SK-N-SH treated with all-trans-retinoic acid at 6 μM for 48 hours (cell line): ENCODE measurements around the gene TUFT1.

Source experiments
- ATAC-seq: fragments of 200-7000 bp; cut with Tn5 transposase; 3 replicates; pipeline ENCODE4 v1.9.1; 2020; ENCODE audit warnings: mild to moderate bottlenecking, moderate library complexity
- ARNTL ChIP-seq: fragments of 450-650 bp; formaldehyde crosslinking; IDR thresholded peaks from 2 replicates; pipeline ENCODE4 v1.5.0; 2020; ENCODE audit warnings: low read depth, mild to moderate bottlenecking, moderate library complexity, borderline replicate concordance
- BACH2 ChIP-seq: fragments of 250-450 bp; sonication (Bioruptor Pico); IDR thresholded peaks from 2 replicates; pipeline ENCODE4 v1.9.0; 2021; ENCODE audit warnings: mild to moderate bottlenecking, borderline replicate concordance
- CSDC2 ChIP-seq: fragments of 250-450 bp; sonication (Bioruptor Pico); IDR thresholded peaks from 2 replicates; pipeline ENCODE4 v1.5.0; 2020; ENCODE audit warnings: mild to moderate bottlenecking, moderate library complexity
- ESRRG ChIP-seq: fragments of 250-450 bp; sonication (Bioruptor Pico); IDR thresholded peaks from 2 replicates; pipeline ENCODE4 v1.6.1; 2021; ENCODE audit warnings: mild to moderate bottlenecking
- GLIS3 ChIP-seq: fragments of 250-450 bp; sonication (Bioruptor Pico); IDR thresholded peaks from 2 replicates; pipeline ENCODE4 v1.5.0; 2020; ENCODE audit warnings: mild to moderate bottlenecking, moderate library complexity
- ISL1 ChIP-seq: fragments of 250-450 bp; sonication (Bioruptor Pico); IDR thresholded peaks from 2 replicates; pipeline ENCODE4 v2.1.2; 2022; ENCODE audit warnings: mild to moderate bottlenecking, moderate library complexity
- OSR1 ChIP-seq: fragments of 250-450 bp; sonication (Bioruptor Pico); IDR thresholded peaks from 2 replicates; pipeline ENCODE4 v1.8.0; 2022; ENCODE audit warnings: moderate library complexity, mild to moderate bottlenecking, inconsistent platforms
- PPARA ChIP-seq: fragments of 250-450 bp; sonication (Bioruptor Pico); IDR thresholded peaks from 2 replicates; pipeline ENCODE4 v1.5.0; 2020; ENCODE audit warnings: mild to moderate bottlenecking, borderline replicate concordance
- RARB ChIP-seq: fragments of 250-450 bp; sonication (Bioruptor Pico); IDR thresholded peaks from 2 replicates; pipeline ENCODE4 v1.8.0; 2021; ENCODE audit warnings: mild to moderate bottlenecking, moderate library complexity
- SNAI2 ChIP-seq: fragments of 250-450 bp; sonication (Bioruptor Pico); IDR thresholded peaks from 2 replicates; pipeline ENCODE4 v1.5.0; 2020; ENCODE audit warnings: mild to moderate bottlenecking, moderate library complexity
- TCF4 ChIP-seq: fragments of 250-450 bp; sonication (Bioruptor Pico); IDR thresholded peaks from 2 replicates; pipeline ENCODE4 v1.8.0; 2021; ENCODE audit warnings: mild to moderate bottlenecking, moderate library complexity, borderline replicate concordance
- TOX ChIP-seq: fragments of 250-450 bp; sonication (Bioruptor Pico); IDR thresholded peaks from 2 replicates; pipeline ENCODE4 v1.8.0; 2021; ENCODE audit warnings: mild to moderate bottlenecking, moderate library complexity, borderline replicate concordance
- ZC3H10 ChIP-seq: fragments of 250-450 bp; sonication (Bioruptor Pico); IDR thresholded peaks from 2 replicates; pipeline ENCODE4 v1.5.1; 2021; ENCODE audit warnings: mild to moderate bottlenecking, moderate library complexity
- ZFP3 ChIP-seq: fragments of 250-450 bp; sonication (Bioruptor Pico); IDR thresholded peaks from 2 replicates; pipeline ENCODE4 v1.5.0; 2020; ENCODE audit warnings: mild to moderate bottlenecking, moderate library complexity
- ZNF565 ChIP-seq: fragments of 450-650 bp; formaldehyde crosslinking; conservative IDR thresholded peaks from 2 replicates; pipeline ENCODE4 v1.5.0; 2020; ENCODE audit warnings: low read depth, mild to moderate bottlenecking, moderate library complexity
- ZNF70 ChIP-seq: fragments of 450-650 bp; formaldehyde crosslinking; IDR thresholded peaks from 2 replicates; pipeline ENCODE4 v1.5.0; 2020; ENCODE audit warnings: mild to moderate bottlenecking, moderate library complexity
- ZNF8 ChIP-seq: fragments of 450-650 bp; formaldehyde crosslinking; IDR thresholded peaks from 2 replicates; pipeline ENCODE4 v1.5.0; 2020; ENCODE audit warnings: mild to moderate bottlenecking, moderate library complexity
- TF ChIP-seq, protein P1 (sequence below): fragments of 250-450 bp; sonication (Bioruptor Pico); IDR thresholded peaks from 2 replicates; pipeline ENCODE4 v1.5.0; 2020; ENCODE audit warnings: mild to moderate bottlenecking, moderate library complexity
- TF ChIP-seq, protein P2 (sequence below): fragments of 250-450 bp; sonication (Bioruptor Pico); IDR thresholded peaks from 2 replicates; pipeline ENCODE4 v1.8.0; 2021; ENCODE audit warnings: low read depth, mild to moderate bottlenecking, moderate library complexity, borderline replicate concordance
- TF ChIP-seq, protein P3 (sequence below): fragments of 250-450 bp; sonication (Bioruptor Pico); IDR thresholded peaks from 2 replicates; pipeline ENCODE4 v1.8.0; 2020; ENCODE audit warnings: mild to moderate bottlenecking, moderate library complexity, borderline replicate concordance
- TF ChIP-seq, protein P4 (sequence below): fragments of 250-450 bp; sonication (Bioruptor Pico); IDR thresholded peaks from 2 replicates; pipeline ENCODE4 v1.5.1; 2020; ENCODE audit warnings: low read depth, mild to moderate bottlenecking, moderate library complexity

TUFT1 gene

DNA sequence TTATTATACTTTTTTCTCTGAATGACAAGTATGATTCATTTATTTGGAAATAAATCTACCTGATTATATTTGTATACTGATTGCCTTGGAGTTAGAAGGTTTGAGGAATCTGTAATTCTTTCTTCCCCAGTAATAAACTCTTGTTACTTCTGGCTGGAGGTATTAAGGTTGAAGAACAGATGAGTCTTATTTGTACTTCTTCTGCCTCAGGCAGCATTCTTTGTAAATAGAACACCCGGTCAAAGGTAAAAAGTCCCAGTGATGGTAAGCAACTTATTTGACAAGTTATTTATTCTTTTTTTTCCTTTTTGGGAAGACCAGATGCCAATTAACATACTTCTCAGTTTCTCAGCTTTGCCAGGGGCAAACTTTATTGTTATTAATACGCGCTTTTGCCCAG is 84.7 kb downstream of the TUFT1 start:
- ATAC-seq, result no peak

DNA sequence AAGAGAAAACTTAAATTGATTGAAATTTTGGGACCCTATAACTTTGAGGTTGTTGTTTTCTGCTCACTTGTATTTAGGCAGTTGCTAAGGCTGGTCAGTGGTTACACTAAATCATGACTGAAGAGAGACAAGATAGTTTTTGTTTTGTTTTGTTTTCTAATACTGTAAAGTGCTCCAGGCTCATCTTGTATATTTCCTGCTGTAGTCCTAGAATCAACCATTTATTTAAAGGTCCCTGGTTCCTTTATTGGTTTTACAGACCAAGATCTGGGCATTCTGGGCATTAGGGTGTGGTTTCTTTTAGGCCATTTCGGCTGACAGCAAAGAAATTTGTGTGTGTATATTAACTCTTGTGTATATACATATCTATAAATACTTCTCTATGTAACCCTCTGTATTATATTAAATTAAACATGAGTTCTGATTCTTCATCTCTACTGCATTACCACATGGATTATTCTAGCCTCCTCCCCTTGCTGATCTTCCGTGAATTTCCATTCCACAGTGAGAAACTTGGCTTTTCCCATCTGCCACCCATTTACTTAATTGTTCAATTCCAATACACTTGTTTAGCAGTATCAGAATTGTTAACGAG is 86.7 kb downstream of the TUFT1 start:
- TF ChIP-seq CSDC2 (CRISPR knock-in tag), result no peak
- TF ChIP-seq, protein P1, sequence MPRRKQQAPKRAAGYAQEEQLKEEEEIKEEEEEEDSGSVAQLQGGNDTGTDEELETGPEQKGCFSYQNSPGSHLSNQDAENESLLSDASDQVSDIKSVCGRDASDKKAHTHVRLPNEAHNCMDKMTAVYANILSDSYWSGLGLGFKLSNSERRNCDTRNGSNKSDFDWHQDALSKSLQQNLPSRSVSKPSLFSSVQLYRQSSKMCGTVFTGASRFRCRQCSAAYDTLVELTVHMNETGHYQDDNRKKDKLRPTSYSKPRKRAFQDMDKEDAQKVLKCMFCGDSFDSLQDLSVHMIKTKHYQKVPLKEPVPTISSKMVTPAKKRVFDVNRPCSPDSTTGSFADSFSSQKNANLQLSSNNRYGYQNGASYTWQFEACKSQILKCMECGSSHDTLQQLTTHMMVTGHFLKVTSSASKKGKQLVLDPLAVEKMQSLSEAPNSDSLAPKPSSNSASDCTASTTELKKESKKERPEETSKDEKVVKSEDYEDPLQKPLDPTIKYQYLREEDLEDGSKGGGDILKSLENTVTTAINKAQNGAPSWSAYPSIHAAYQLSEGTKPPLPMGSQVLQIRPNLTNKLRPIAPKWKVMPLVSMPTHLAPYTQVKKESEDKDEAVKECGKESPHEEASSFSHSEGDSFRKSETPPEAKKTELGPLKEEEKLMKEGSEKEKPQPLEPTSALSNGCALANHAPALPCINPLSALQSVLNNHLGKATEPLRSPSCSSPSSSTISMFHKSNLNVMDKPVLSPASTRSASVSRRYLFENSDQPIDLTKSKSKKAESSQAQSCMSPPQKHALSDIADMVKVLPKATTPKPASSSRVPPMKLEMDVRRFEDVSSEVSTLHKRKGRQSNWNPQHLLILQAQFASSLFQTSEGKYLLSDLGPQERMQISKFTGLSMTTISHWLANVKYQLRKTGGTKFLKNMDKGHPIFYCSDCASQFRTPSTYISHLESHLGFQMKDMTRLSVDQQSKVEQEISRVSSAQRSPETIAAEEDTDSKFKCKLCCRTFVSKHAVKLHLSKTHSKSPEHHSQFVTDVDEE, result no peak
- no peak for TF ChIP-seq TCF4 (CRISPR knock-in tag)
- TF ChIP-seq ZC3H10 (CRISPR knock-in tag), result no peak
- no peak for TF ChIP-seq GLIS3 (CRISPR knock-in tag)
- no peak for TF ChIP-seq ZNF8 (CRISPR knock-in tag)
- no peak for TF ChIP-seq ESRRG (CRISPR knock-in tag)
- TF ChIP-seq ZNF565 (CRISPR knock-in tag), result no peak
- TF ChIP-seq ZNF70, result no peak

More for the DNA sequence above, 84.7 kb downstream of the TUFT1 start:
- TF ChIP-seq, protein P2, sequence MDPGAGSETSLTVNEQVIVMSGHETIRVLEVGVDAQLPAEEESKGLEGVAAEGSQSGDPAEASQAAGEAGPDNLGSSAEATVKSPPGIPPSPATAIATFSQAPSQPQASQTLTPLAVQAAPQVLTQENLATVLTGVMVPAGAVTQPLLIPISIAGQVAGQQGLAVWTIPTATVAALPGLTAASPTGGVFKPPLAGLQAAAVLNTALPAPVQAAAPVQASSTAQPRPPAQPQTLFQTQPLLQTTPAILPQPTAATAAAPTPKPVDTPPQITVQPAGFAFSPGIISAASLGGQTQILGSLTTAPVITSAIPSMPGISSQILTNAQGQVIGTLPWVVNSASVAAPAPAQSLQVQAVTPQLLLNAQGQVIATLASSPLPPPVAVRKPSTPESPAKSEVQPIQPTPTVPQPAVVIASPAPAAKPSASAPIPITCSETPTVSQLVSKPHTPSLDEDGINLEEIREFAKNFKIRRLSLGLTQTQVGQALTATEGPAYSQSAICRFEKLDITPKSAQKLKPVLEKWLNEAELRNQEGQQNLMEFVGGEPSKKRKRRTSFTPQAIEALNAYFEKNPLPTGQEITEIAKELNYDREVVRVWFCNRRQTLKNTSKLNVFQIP, result no peak
- no peak for TF ChIP-seq ZNF8 (CRISPR knock-in tag)
- no peak for TF ChIP-seq TOX
- no peak for TF ChIP-seq OSR1
- TF ChIP-seq ZFP3 (CRISPR knock-in tag), result no peak
- TF ChIP-seq, protein P1, result no peak
- no peak for TF ChIP-seq TCF4 (CRISPR knock-in tag)
- no peak for TF ChIP-seq RARB (CRISPR knock-in tag)
- no peak for TF ChIP-seq BACH2 (CRISPR knock-in tag)
- TF ChIP-seq, protein P3, sequence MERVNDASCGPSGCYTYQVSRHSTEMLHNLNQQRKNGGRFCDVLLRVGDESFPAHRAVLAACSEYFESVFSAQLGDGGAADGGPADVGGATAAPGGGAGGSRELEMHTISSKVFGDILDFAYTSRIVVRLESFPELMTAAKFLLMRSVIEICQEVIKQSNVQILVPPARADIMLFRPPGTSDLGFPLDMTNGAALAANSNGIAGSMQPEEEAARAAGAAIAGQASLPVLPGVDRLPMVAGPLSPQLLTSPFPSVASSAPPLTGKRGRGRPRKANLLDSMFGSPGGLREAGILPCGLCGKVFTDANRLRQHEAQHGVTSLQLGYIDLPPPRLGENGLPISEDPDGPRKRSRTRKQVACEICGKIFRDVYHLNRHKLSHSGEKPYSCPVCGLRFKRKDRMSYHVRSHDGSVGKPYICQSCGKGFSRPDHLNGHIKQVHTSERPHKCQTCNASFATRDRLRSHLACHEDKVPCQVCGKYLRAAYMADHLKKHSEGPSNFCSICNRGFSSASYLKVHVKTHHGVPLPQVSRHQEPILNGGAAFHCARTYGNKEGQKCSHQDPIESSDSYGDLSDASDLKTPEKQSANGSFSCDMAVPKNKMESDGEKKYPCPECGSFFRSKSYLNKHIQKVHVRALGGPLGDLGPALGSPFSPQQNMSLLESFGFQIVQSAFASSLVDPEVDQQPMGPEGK, result no peak
- TF ChIP-seq, protein P4, sequence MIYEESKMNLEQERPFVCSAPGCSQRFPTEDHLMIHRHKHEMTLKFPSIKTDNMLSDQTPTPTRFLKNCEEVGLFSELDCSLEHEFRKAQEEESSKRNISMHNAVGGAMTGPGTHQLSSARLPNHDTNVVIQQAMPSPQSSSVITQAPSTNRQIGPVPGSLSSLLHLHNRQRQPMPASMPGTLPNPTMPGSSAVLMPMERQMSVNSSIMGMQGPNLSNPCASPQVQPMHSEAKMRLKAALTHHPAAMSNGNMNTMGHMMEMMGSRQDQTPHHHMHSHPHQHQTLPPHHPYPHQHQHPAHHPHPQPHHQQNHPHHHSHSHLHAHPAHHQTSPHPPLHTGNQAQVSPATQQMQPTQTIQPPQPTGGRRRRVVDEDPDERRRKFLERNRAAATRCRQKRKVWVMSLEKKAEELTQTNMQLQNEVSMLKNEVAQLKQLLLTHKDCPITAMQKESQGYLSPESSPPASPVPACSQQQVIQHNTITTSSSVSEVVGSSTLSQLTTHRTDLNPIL (CRISPR knock-in tag), result no peak
- TF ChIP-seq SNAI2 (CRISPR knock-in tag), result no peak
- no peak for TF ChIP-seq CSDC2 (CRISPR knock-in tag)
- TF ChIP-seq PPARA (CRISPR knock-in tag), result no peak
- TF ChIP-seq ZNF565 (CRISPR knock-in tag), result no peak
- TF ChIP-seq ISL1, result no peak
- no peak for TF ChIP-seq ZNF70
- no peak for TF ChIP-seq ESRRG (CRISPR knock-in tag)
- no peak for TF ChIP-seq ARNTL (CRISPR knock-in tag)

More for the DNA sequence above, 86.7 kb downstream of the TUFT1 start:
- ATAC-seq, result no peak
